GM19043 (cell line): ENCODE data around the gene UBE2I.
"Not testable (repeated sequence)": the region's sequence is repeated elsewhere in the genome, so short reads cannot be mapped to it uniquely, and the experiment has no call there.

Source experiments
- ATAC-seq: cut with Tn5 transposase; IDR thresholded peaks from one replicate; pipeline ENCODE4 v1.9.1; 2021; ENCODE audit warnings: low read depth; ENCODE audit not compliant: unreplicated experiment

UBE2I gene

DNA sequence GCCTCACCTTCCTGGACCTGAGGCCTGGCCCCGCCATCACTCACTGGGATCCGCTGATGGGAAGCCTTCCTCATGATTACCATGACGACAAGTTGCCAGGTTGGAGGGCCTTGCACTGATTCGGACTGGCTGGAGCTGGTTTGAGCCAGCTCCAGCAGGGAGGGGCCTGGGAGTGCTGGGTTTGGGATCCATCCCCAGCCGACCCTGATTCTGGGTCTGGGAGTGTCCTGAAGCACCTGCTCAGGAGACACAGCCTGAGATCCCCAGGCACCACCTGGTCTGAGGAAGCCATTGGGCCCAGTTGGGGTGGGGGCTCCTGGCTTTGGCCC, 18.1 kb downstream of the UBE2I start:
- ATAC-seq: no peak

- ATAC-seq: not testable (repeated sequence)
Observed at GRCh38 chr16:1328136-1328535, 18.7 kb downstream of the UBE2I start.

DNA sequence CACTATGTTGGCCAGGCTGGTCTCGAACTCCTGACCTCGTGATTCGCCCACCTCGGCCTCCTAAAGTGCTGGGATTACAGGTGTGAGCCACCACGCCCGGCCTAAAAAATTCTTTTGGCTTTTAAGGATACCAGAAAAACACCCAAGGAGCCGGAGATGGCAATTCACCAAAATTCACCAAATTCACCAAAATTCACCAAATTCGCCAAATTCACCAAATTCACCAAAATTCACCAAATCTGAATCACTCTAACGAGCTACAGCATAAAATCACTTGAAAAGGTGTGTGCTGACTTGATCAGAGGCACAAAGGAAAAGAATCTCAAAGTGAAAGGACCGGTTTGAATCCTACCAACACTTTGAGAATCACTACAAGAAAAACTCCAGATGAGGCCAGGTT, 19.5 kb downstream of the UBE2I start:
- ATAC-seq: not testable (repeated sequence)

GRCh38 chr16:1330260-1330914, 21.0 kb downstream of the UBE2I start:
- no peak for ATAC-seq

DNA sequence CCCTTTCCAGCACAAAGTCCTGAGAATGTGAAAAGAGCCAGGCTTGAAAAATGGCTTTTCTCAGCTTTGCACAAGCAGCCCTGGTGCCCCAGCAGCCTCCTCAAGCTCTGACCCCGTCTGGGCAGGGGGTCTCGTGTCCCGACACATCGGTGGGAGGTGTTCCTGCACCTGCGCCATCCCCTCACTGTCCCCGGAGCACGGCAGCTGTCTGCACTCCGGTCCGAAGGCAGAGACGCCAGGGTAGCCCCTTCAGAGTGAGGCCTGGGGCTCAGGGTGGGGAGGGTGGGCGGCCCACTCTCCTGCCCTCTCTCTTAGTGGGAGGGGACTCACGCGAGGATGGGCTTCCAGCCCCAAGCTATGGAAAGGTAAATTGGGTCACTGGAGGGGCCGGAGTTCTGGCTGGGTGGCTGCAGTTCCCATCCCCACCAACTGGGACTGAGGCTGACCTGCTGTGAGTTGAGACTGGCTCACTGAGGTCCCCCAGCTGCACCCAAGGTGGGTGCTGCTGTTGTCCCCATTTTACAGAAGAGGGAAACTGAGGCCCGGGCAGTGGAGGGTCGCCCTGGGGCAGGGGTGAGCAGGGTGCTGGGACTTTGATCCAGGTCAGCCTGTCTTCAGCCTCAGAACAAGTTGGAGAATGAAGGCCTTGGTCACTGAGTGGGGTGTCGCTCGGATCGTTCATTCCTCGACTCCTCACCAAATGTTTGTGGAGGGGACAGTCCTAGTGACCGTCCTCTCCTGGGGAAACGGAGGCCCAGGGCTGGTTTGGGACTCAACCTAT, 21.7 kb downstream of the UBE2I start:
- no peak for ATAC-seq

GRCh38 chr16:1331712-1332617, 22.5 kb downstream of the UBE2I start:
- no peak for ATAC-seq

DNA sequence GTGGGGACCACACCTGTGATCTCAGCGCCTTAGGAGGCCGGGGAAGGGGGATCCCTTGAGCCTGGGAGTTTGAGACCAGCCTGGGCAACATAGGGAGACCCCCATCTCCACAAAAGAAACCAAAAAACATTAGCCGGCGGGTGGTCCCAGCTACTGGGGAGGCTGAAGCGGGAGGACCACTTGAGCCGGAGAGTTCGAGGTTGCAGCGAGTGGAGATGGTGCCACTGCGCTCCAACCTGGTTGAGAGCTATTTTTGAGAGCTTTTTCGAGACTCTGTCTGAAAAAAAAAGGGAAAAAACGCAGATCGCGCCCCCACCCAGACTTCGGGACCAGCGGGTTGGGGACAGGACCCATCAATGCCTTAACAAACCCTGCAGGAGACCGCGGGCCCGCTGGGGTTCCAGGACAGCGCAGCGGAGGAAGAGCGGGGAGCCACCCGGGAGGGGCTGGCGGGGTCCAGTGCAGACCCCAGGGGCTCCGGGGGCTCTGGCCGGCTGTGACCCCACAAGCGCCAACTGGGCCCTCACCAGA, 23.2 kb downstream of the UBE2I start:
- no peak for ATAC-seq

DNA sequence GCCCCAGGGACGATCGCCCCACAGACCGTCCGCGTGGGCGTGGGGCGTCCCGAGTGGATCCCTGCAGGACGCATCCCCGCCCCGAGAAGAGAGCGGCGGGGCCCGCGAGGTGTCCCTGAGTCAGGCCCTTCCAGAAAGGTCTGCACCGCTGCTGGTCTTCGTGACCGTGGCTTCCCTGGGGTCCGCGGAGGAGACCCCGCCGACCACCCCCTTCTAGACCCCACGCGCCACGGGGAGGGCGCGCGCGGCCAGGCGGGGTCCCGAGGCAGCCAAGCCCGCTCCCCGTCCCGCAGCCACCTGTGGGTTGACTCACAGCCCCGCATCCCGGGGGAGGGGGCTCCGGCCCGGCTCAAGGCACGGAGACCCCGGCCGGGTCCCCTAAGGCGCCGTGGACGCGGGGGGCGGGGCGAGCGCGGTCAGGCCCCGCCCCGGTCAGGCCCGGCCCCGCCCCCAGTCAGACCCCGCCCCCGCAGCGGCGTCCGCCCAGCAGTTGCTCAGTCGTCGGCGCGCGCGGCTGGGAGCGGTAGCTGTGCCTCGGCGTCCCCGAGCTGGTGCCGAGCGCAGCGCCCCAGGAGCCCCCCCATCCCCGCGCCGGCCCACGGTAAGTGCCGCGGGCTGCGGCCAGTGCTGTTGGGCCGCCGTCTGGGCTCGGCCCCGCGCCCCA, 23.8 kb downstream of the UBE2I start, which contains the start of gene BAIAP3:
Gene BAIAP3, plus strand, starts transcription at position 497 of the 664 bp plus-strand sequence. CDS start 4,905 bp downstream, outside the sequence.
- no peak for ATAC-seq

GRCh38 chr16:1333854-1334700, 24.6 kb downstream of the UBE2I start:
- ATAC-seq: no peak

DNA sequence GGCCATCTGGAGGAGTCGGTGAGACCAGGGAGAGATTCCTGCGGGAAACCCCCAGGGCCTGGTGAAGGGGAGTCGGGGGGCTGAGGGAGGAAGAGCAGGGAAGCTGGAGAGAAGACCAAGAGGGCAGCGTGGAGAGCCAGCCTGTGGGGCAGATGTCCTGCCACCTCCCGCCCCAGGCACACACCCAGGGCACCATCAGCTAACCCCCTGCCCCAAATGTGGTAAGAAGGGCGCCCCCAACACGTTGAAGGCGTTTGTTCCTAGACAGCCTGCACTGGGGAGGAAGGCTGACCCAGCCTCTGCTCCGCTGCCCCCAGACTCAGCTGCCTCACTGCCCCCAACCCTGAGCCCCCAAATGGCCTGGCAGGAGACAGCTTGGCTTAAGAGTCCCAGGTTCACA, 25.3 kb downstream of the UBE2I start:
- no peak for ATAC-seq

DNA sequence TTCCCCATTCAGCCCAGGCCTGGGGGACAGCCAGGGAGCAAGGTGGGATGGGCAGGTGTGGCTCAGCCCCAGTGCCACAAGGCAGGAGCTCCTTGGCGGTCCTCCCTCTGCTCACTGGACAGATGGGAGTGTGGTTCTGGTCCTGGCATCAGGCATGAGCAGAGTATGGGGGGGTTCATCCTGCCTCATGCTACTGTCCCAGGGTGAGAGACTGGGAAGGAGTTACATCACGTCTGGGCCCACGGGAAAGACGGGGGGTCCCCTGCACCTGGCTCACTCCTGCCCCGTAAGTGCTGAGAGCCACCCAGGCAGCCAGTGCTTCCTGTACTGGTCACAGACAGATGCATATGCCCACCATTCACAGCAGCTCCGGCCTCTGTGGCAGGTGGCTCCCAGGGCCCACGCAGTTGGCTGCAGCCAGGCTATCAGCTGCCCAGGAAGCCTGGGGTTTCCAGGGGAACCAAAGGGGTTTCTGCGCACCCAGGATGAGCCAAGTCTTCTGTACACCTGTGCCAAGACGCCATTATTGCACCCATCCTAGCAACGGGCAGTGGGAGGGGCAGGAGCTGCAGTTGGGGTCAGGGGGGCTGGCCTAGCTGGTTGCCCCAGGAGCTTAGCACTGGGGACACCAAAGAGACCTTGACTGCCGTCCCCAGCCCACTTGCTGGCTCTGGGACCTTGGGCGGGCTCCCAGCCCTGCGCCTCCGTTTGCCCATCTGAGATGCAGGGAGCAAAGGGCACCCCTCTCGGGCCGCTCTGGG, 26.0 kb downstream of the UBE2I start:
- ATAC-seq: no peak

DNA sequence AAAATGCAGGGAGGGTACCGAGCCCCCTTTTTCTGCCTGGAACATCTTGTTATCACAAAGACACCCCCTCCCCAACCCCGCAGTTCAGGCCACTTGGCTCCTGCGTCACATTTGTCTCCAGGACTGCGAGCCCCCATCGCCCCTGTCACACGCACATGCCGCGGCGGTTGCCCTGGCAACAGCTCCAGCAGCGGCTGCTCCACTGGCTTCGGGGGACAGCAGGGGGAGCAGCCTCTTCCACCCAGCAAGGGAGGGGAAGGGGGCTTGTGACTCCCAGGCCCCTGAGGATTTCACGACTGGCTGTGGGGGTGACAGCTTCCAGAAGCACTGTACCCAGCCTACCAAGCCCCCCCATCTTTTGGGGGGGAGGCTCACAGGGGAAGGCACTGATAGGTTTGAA, 26.6 kb downstream of the UBE2I start:
- no peak for ATAC-seq

- no peak for ATAC-seq
Observed at GRCh38 chr16:1336619-1337018, 27.2 kb downstream of the UBE2I start.

DNA sequence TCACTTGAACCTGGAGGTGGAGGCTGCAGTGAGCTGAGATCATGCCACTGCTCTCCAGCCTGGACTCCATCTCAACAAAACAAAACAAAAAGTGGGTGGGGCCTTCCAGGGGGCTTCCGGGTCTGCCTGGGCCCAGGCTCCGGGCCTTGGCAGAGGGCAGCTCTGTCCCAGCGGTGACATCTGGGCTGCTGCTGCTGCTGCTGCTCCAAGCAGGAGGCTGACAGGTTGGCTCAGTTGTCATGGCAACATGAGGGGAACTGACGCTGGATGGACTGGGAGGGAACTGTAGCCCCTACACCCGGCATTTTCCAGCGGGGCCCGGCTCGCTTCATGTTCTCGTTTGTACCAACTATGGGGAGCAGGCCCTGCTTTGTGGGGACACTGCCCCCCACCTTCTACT, 28.1 kb downstream of the UBE2I start:
- no peak for ATAC-seq

- ATAC-seq: no peak
Observed at GRCh38 chr16:1338119-1338730, 28.8 kb downstream of the UBE2I start.

DNA sequence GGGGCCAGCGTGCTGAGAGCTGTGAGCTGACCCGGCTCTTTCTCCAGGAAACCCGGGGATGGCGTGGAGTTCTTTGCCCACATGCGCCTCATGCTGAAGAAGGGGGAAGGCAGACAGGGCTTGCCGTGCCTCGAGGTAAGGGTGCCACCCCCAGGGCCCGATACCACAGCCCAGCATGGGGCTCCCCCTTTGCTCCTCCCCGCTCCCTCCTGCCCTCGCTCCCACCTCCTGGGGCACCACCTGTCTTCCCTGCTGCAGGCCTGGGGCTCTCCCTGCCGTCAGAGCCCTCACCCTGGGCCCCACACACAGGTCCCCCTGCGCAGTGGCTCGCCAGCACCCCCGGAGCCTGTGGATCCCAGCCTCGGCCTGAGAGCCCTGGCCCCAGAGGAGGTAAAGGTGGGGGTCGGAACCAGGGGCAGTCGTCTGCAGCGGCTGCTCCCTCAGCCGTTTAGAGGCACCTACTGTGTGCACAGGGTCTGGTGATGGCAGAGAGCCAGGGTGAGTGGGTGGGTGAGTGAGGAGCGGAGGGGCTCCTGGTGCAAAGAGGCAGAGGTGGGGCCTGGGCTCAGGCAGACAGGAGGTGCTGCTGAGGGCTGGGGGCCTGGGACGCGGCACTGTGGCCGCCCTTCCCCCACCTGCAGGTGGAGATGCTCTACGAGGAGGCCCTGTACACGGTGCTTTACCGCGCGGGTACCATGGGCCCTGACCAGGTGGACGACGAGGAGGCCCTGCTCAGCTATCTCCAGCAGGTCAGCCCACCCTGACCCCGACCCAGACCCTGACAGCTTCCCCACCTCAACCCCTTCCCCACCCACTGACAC, 29.6 kb downstream of the UBE2I start:
- no peak for ATAC-seq

GRCh38 chr16:1340730-1341494, 31.5 kb downstream of the UBE2I start:
- no peak for ATAC-seq
